IMR-90 (cell line): ENCODE measurements around the gene CCDC71. TPM values are rescaled to one million over a fixed set of nuclear protein-coding genes. Genes with fewer than 3 reads are reported as not detected.

Experiments
- ATAC-seq: fragments of 200-7000 bp; cut with Tn5 transposase; 2 replicates; pipeline ENCODE4 v1.9.1; 2020; ENCODE audit warnings: low read depth, mild to moderate bottlenecking, moderate library complexity
- BruUV-seq: library from RNA; stranded (reverse); fragments of 400-500 nt; replicated peaks from 2 replicates; lab custom pipeline; 2021; lab: Mats Ljungman, UMichigan
- CTCF ChIA-PET: fragments of 300-600 bp; formaldehyde crosslinking; extraction: SDS; loops from one replicate; lab custom pipeline; 2021; ENCODE audit warnings: antibody characterized with exemption; lab: Yijun Ruan, JAX
- POLR2A ChIA-PET: fragments of 300-600 bp; sonication (Branson Sonifier 250); formaldehyde crosslinking; loops from one replicate; lab custom pipeline; 2022; ENCODE audit warnings: antibody characterized with exemption; ENCODE audit not compliant: unreplicated experiment; lab: Charles Lee
- DNase-seq: peaks from one replicate; pipeline ENCODE4 v3.0.0; 2013
- H2AFZ ChIP-seq: replicated peaks from 2 replicates; pipeline ENCODE3; 2013; ENCODE audit warnings: low read length, mild to moderate bottlenecking; ENCODE audit not compliant: poor library complexity
- H2AK5ac ChIP-seq: 2 replicates; pipeline ENCODE4 v1.6.1; 2013; ENCODE audit warnings: low read depth, low read length, inconsistent platforms
- H2AK9ac ChIP-seq: replicated peaks from 2 replicates; pipeline ENCODE3; 2013; ENCODE audit warnings: mild to moderate bottlenecking, low read depth, low read length, moderate library complexity; ENCODE audit not compliant: poor library complexity
- H2BK120ac ChIP-seq: 2 replicates; pipeline ENCODE4 v1.6.1; 2013; ENCODE audit warnings: low read depth, low read length, inconsistent platforms
- H2BK15ac ChIP-seq: 3 replicates; pipeline ENCODE4 v1.6.1; 2013; ENCODE audit warnings: low read depth, low read length, inconsistent platforms
- H2BK20ac ChIP-seq: 2 replicates; pipeline ENCODE4 v1.6.1; 2013; ENCODE audit warnings: low read depth, mild to moderate bottlenecking, inconsistent platforms, low read length, moderate library complexity
- H2BK5ac ChIP-seq: 2 replicates; pipeline ENCODE4 v1.6.1; 2013; ENCODE audit warnings: mild to moderate bottlenecking, low read depth, low read length, inconsistent platforms; ENCODE audit not compliant: poor library complexity, severe bottlenecking
- H3K14ac ChIP-seq: replicated peaks from 2 replicates; pipeline ENCODE4 v1.6.1; 2013; ENCODE audit warnings: low read depth, low read length, inconsistent platforms
- H3K18ac ChIP-seq: 2 replicates; pipeline ENCODE4 v1.6.1; 2013; ENCODE audit warnings: low read depth, low read length, control low read depth
- H3K23ac ChIP-seq: 2 replicates; pipeline ENCODE4 v1.6.1; 2013; ENCODE audit warnings: low read depth, low read length, inconsistent platforms
- H3K27ac ChIP-seq: 2 replicates; pipeline ENCODE4 v1.5.1; 2013; ENCODE audit warnings: mild to moderate bottlenecking, control low read depth, low read length; ENCODE audit not compliant: insufficient read depth
- H3K27me3 ChIP-seq: 2 replicates; pipeline ENCODE4 v1.6.1; 2013; ENCODE audit warnings: low read length; ENCODE audit not compliant: control insufficient read depth, insufficient read depth
- H3K36me3 ChIP-seq: 2 replicates; pipeline ENCODE4 v1.6.1; 2013; ENCODE audit warnings: low read length, mixed read lengths; ENCODE audit not compliant: control insufficient read depth, insufficient read depth
- H3K4ac ChIP-seq: 2 replicates; pipeline ENCODE4 v1.6.1; 2013; ENCODE audit warnings: low read depth, low read length, inconsistent platforms
- H3K4me1 ChIP-seq: 2 replicates; pipeline ENCODE4 v1.6.1; 2013; ENCODE audit warnings: low read length, mixed read lengths; ENCODE audit not compliant: control insufficient read depth, insufficient read depth
- H3K4me2 ChIP-seq: 2 replicates; pipeline ENCODE4 v1.6.1; 2013; ENCODE audit warnings: low read depth, mild to moderate bottlenecking, control low read depth, low read length, moderate library complexity
- H3K4me3 ChIP-seq: 2 replicates; pipeline ENCODE4 v1.5.1; 2013; ENCODE audit warnings: low read depth, mild to moderate bottlenecking, control low read depth, low read length, moderate library complexity; ENCODE audit not compliant: insufficient read depth
- H3K56ac ChIP-seq: 2 replicates; pipeline ENCODE4 v1.6.1; 2013; ENCODE audit warnings: low read length, inconsistent platforms; ENCODE audit not compliant: insufficient read depth; ENCODE audit errors: extremely low read depth
- H3K79me1 ChIP-seq, 2 experiments: 2 replicates each; pipeline ENCODE4 v1.6.1; 2013; ENCODE audit warnings: low read length in 2 of 2, inconsistent platforms in 1 of 2, low read depth in 1 of 2
- H3K9ac ChIP-seq: 2 replicates; pipeline ENCODE4 v1.6.1; 2013; ENCODE audit warnings: low read depth, low read length, control low read depth
- H3K9me1 ChIP-seq: 2 replicates; pipeline ENCODE4 v1.6.1; 2013; ENCODE audit warnings: low read length, inconsistent platforms; ENCODE audit not compliant: insufficient read depth
- H3K9me3 ChIP-seq: 2 replicates; pipeline ENCODE4 v1.6.1; 2013; ENCODE audit warnings: low read length; ENCODE audit not compliant: control insufficient read depth, insufficient read depth
- H4K20me1 ChIP-seq: 2 replicates; pipeline ENCODE4 v1.6.1; 2013; ENCODE audit warnings: low read length, inconsistent platforms; ENCODE audit not compliant: insufficient read depth
- H4K5ac ChIP-seq: 2 replicates; pipeline ENCODE4 v1.6.1; 2013; ENCODE audit warnings: mild to moderate bottlenecking, low read depth, low read length, control low read depth
- H4K8ac ChIP-seq, 2 experiments: 2 replicates each; pipeline ENCODE4 v1.6.1; 2013; ENCODE audit warnings: low read depth in 2 of 2, low read length in 2 of 2, control low read depth in 1 of 2, inconsistent platforms in 1 of 2
- H4K91ac ChIP-seq: 2 replicates; pipeline ENCODE4 v1.6.1; 2013; ENCODE audit warnings: low read depth, low read length, inconsistent platforms; ENCODE audit not compliant: insufficient read depth
- BHLHE40 ChIP-seq: fragments of 150-350 bp; IDR thresholded peaks from 2 replicates; pipeline ENCODE4 v1.6.1; 2016; ENCODE audit warnings: mild to moderate bottlenecking, low read depth, low read length
- CEBPB ChIP-seq: IDR thresholded peaks from 2 replicates; pipeline ENCODE4 v1.6.1; 2012; ENCODE audit warnings: low read depth, low read length, improper control_type of control experiment
- MAFK ChIP-seq: IDR thresholded peaks from 2 replicates; pipeline ENCODE4 v1.6.1; 2012; ENCODE audit warnings: low read depth, low read length, improper control_type of control experiment
- MXI1 ChIP-seq: IDR thresholded peaks from 2 replicates; pipeline ENCODE4 v1.6.1; 2012; ENCODE audit warnings: low read depth, mild to moderate bottlenecking, low read length, moderate library complexity, borderline replicate concordance
- NFE2L2 ChIP-seq: fragments of 150-350 bp; IDR thresholded peaks from 2 replicates; pipeline ENCODE4 v1.6.1; 2016; ENCODE audit warnings: low read depth, mild to moderate bottlenecking, low read length
- POLR2A ChIP-seq: IDR thresholded peaks from 2 replicates; pipeline ENCODE4 v1.6.1; 2012; ENCODE audit warnings: mild to moderate bottlenecking, low read depth, low read length
- RCOR1 ChIP-seq: IDR thresholded peaks from 2 replicates; pipeline ENCODE4 v1.6.1; 2012; ENCODE audit warnings: mild to moderate bottlenecking, low read length, improper control_type of control experiment; ENCODE audit not compliant: insufficient replicate concordance
- RFX5 ChIP-seq: IDR thresholded peaks from 2 replicates; pipeline ENCODE4 v1.8.0; 2012; ENCODE audit warnings: low read depth, mild to moderate bottlenecking, low read length, moderate library complexity
- WGBS, 2 experiments: methylation state at CpG; one replicate each; pipeline versions ENCODE4 v1.1.5 to v1.1.7; 2013; ENCODE audit warnings: missing lambda C conversion rate in 2 of 2; ENCODE audit not compliant: insufficient read length in 1 of 2; ENCODE audit errors: extremely low coverage in 2 of 2; 5-methylcytosine and 5-hydroxymethylcytosine counted together
- dilution Hi-C: fragments of 300-500 bp; cut with HindIII; formaldehyde crosslinking; loops from one replicate; pipeline ENCODE4 v1.14.3; 2018; ENCODE audit warnings: low sequenced_read_pairs; ENCODE audit not compliant: unreplicated experiment
- in situ Hi-C: fragments of 300-500 bp; cut with MboI; formaldehyde crosslinking; loops from 3 replicates; pipeline ENCODE4 v1.14.3; 2019; ENCODE audit warnings: low sequenced_read_pairs, inconsistent platforms, mixed read lengths
- intact Hi-C: fragments of 100-400 bp; cut with micrococcal nuclease; formaldehyde crosslinking; loops from 2 replicates; pipeline ENCODE4 v1.10.0; 2022
- polyA plus RNA-seq, 3 experiments: library from polyadenylated mRNA; depleted of rRNA; stranded (reverse); fragments of >200 nt; gene quantifications; 2 replicates each; pipeline ENCODE4 v1.2.3, GENCODE V29; 2012; ENCODE audit warnings: low replicate concordance in 1 of 3
- total RNA-seq: library from RNA; depleted of rRNA; stranded (reverse); fragments of >200 nt; gene quantifications from 2 replicates; pipeline ENCODE4 v1.2.3, GENCODE V29; 2012
- TF ChIP-seq, protein P1 (sequence below): conservative IDR thresholded peaks from 2 replicates; pipeline ENCODE4 v1.5.1; 2012; ENCODE audit warnings: mild to moderate bottlenecking, low read depth, low read length, improper control_type of control experiment
- TF ChIP-seq, protein P2 (sequence below): fragments of 150-350 bp; IDR thresholded peaks from 2 replicates; pipeline ENCODE4 v1.6.1; 2017; ENCODE audit warnings: mild to moderate bottlenecking, antibody characterized with exemption, low read length, low read depth

CCDC71 gene
- total and polyA plus RNA-seq, 2 of the 4 experiments (the other 2 are of a cell fraction) = 29.4 to 35.9 TPM

DNA sequence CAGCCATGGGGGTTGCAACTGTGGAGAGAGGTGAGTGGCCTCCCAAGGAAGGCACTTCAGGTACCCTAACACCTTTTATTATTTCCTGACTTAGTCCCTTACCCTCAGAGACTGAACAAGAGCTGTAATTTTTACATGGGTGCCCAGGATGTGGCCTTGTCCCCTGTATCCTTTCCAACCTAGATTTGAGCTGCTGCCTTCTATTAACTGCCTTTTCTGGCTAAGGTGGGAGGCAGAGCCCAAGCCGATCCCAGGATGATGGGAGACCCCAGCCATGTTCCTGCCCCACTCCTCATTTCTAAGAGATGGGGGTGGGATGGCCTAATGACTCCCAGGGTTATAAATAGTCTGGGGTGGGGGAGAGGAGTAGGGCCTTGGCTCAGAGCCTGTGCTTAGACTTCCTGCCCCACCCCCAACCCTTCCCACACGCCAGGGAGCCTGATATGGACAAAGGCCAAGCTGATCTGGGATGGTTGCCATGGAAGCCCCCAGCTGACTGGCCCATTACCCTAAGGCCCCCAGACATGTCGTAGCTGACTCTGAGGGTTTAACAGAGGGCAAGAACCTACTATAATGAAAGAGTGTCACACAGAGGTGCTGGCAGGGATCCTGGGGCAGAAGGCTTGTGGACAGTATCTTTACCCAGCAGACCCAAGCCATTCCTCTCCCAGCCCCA is 7.1 kb upstream of the CCDC71 start:
- DNase-seq (no peak), ATAC-seq (no peak)
- H3K79me1 ChIP-seq = peaks cover 12 to 41% of the 10 kb centered on the region in 2 experiments; a peak in 3 of 4 replicates
- no peaks in the 10 kb centered on the region for H3K9me3 ChIP-seq
- H4K91ac ChIP-seq = 0 out of 2 replicates have a peak overlapping the region, but pooled peaks have one; percentile 28
- H2BK20ac ChIP-seq = peak overlapping the region; percentile 20; the same call in 1 of the 2 replicates
- H3K36me3 ChIP-seq = peaks cover 17% of the 10 kb centered on the region; the same call in 1 of the 2 replicates
- in situ Hi-C loops = loop anchor here (25.0 kb wide), 1 partner anchor 264 kb away; the partner anchor contains the start of gene NICN1
- H3K56ac ChIP-seq = no peak overlapping the region
- H3K14ac ChIP-seq = no peak overlapping the region; the same call in 1 of the 2 replicates
- no peaks in the 10 kb centered on the region for H4K20me1 ChIP-seq
- H2AFZ ChIP-seq = peak overlapping the region; percentile 62
- H2BK15ac ChIP-seq = no peak overlapping the region
- no peak overlapping the region for H4K5ac ChIP-seq
- H2BK120ac ChIP-seq = no peak overlapping the region
- H3K18ac ChIP-seq = no peak overlapping the region
- H2AK5ac ChIP-seq = peak overlapping the region; percentile 58
- WGBS, 2 experiments = no CpG with 5 or more reads among the region's 3 CpGs
- peak overlapping the region; percentile 28 for H2BK5ac ChIP-seq
- intact Hi-C loops = loop anchor here (5.0 kb wide), 1 partner anchor 124 kb away; no protein-coding TSS in a partner anchor
- peak overlapping the region; percentile 96 for H2AK9ac ChIP-seq
- TF ChIP-seq RFX5 = no peak
- TF ChIP-seq, protein P1, sequence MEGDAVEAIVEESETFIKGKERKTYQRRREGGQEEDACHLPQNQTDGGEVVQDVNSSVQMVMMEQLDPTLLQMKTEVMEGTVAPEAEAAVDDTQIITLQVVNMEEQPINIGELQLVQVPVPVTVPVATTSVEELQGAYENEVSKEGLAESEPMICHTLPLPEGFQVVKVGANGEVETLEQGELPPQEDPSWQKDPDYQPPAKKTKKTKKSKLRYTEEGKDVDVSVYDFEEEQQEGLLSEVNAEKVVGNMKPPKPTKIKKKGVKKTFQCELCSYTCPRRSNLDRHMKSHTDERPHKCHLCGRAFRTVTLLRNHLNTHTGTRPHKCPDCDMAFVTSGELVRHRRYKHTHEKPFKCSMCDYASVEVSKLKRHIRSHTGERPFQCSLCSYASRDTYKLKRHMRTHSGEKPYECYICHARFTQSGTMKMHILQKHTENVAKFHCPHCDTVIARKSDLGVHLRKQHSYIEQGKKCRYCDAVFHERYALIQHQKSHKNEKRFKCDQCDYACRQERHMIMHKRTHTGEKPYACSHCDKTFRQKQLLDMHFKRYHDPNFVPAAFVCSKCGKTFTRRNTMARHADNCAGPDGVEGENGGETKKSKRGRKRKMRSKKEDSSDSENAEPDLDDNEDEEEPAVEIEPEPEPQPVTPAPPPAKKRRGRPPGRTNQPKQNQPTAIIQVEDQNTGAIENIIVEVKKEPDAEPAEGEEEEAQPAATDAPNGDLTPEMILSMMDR = no peak
- no peak for TF ChIP-seq BHLHE40
- no peak for TF ChIP-seq RCOR1
- no peak for TF ChIP-seq CEBPB
- TF ChIP-seq, protein P2, sequence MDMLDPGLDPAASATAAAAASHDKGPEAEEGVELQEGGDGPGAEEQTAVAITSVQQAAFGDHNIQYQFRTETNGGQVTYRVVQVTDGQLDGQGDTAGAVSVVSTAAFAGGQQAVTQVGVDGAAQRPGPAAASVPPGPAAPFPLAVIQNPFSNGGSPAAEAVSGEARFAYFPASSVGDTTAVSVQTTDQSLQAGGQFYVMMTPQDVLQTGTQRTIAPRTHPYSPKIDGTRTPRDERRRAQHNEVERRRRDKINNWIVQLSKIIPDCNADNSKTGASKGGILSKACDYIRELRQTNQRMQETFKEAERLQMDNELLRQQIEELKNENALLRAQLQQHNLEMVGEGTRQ = no peak
- TF ChIP-seq MAFK = no peak
- TF ChIP-seq MXI1 = no peak
- no peak for TF ChIP-seq POLR2A
- TF ChIP-seq NFE2L2 = no peak
- H4K8ac ChIP-seq = peak overlapping the region in 1 of 2 experiments; percentile 48; a peak in 1 of 4 replicates
- peak overlapping the region; percentile 53; the same call in 1 of the 2 replicates for H3K23ac ChIP-seq
- BruUV-seq = no TSS peak
- H3K4me2 ChIP-seq = peak overlapping the region; percentile 81; the same call in 1 of the 2 replicates
- no peak overlapping the region for H3K9ac ChIP-seq
- 0 out of 2 replicates have a peak overlapping the region, but pooled peaks have one; percentile 14 for H3K27ac ChIP-seq
- H3K9me1 ChIP-seq = peaks cover 24% of the 10 kb centered on the region
- H3K4ac ChIP-seq = peak overlapping the region; percentile 48; the same call in 1 of the 2 replicates
- no peak overlapping the region for H3K4me3 ChIP-seq
- no peaks in the 10 kb centered on the region for H3K27me3 ChIP-seq
- peaks cover 23% of the 10 kb centered on the region for H3K4me1 ChIP-seq
- ChIA-PET CTCF (interaction anchor here (0.5 kb wide), 1 partner anchor 457 kb away, joined by 8 read pairs; no protein-coding TSS in a partner anchor), POLR2A (no interaction called here)
- dilution Hi-C loops = no loop called here
